ENCODE measurements around the gene ATMIN.

Gene ATMIN, protein sequence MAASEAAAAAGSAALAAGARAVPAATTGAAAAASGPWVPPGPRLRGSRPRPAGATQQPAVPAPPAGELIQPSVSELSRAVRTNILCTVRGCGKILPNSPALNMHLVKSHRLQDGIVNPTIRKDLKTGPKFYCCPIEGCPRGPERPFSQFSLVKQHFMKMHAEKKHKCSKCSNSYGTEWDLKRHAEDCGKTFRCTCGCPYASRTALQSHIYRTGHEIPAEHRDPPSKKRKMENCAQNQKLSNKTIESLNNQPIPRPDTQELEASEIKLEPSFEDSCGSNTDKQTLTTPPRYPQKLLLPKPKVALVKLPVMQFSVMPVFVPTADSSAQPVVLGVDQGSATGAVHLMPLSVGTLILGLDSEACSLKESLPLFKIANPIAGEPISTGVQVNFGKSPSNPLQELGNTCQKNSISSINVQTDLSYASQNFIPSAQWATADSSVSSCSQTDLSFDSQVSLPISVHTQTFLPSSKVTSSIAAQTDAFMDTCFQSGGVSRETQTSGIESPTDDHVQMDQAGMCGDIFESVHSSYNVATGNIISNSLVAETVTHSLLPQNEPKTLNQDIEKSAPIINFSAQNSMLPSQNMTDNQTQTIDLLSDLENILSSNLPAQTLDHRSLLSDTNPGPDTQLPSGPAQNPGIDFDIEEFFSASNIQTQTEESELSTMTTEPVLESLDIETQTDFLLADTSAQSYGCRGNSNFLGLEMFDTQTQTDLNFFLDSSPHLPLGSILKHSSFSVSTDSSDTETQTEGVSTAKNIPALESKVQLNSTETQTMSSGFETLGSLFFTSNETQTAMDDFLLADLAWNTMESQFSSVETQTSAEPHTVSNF

GRCh38 chr16:81035398-81035974 lies at the start of gene ATMIN:
ATMIN (plus strand) TSS chr16:81035842; CDS start chr16:81035871, 29 bp downstream.
- peak; percentile 86 for DNase-seq

DNA sequence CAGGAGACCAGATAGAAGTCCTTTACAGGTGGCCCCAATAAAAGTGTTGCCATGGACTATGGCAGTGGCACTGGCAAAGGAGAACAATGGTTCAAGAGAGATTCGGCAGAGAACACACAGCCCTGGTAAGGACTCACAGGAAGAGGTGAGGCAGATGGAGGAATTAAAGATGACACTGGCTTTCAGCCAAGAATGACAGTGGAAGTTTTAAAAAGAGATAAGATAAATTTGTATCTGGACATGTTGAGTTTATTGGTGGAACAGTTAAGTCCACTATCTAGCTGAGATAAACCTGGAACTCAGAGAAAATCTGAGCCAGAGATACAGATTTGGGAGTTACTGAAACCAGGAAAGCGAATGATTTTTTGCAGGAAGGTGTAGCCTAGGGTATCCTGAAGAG lies 49.1 kb upstream of the ATMIN start:
- DNase-seq, result no peak

DNA sequence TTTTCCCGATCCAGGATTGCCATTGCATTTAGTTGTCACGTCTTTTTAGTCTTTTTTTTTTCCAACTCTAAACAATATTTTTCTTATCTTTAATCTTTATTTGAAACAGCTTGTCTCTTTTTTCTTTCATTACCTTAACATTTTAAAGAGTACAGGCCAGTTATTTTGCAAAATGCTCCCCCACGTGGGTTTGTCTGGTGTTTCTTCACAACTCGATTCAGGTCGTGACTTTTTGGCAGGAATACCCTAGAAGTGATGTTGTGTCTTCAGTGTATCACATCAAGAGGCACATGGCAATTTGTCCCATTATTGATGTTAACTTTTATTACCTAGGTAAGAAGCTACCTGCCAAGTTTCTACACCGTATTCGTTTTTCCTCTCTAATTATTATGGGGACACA lies 46.9 kb upstream of the ATMIN start:
- DNase-seq, result no peak

GRCh38 chr16:80989801-80990200 lies 45.8 kb upstream of the ATMIN start:
- no peak for DNase-seq

- no peak for DNase-seq
These were observed 45.1 kb upstream of the ATMIN start for GRCh38 chr16:80990577-80990976.

- DNase-seq, result no peak
These were observed 44.7 kb upstream of the ATMIN start for GRCh38 chr16:80990978-80991377.

GRCh38 chr16:80991792-80992430 lies 43.7 kb upstream of the ATMIN start:
- no peak for DNase-seq

- no peak for DNase-seq
These were observed 42.9 kb upstream of the ATMIN start for GRCh38 chr16:80992676-80993293.

- DNase-seq, result no peak
These were observed 42.3 kb upstream of the ATMIN start for GRCh38 chr16:80993307-80993706.

DNA sequence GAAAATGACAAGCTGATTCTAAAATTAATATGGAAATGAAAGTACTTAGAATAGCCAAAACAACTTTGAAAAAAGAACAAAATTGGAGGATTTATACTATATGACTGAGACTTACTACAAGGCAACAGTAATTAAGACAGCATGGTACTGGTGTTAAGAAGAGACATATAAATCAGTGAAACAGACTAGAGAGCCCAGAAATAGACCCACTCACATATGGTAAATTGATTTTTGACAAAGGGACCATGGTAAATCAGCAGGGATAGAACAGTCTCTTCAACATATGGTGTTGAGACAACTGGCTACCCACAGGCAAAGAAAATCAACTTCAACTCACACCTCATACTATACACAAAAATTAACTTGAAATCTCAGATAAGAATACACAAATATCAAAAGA lies 41.8 kb upstream of the ATMIN start:
- no peak for DNase-seq

DNA sequence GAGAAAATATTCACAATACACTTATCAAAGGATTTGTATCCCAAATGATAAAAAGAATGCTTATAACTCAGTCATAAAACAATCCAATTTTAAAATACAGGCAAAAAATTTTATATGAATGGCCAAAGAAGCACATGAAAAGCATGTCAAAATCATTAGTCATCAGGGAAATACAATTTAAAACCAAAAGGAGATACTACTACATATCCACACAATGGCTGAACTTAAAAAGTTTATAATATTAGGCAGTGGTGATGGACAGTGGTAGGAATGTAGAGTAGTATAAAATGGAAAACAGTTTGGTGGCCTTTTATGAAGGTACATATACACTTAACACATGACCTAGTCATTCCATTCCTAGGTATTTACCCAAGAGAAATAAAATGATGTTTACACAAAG lies 41.2 kb upstream of the ATMIN start:
- DNase-seq, result no peak

DNA sequence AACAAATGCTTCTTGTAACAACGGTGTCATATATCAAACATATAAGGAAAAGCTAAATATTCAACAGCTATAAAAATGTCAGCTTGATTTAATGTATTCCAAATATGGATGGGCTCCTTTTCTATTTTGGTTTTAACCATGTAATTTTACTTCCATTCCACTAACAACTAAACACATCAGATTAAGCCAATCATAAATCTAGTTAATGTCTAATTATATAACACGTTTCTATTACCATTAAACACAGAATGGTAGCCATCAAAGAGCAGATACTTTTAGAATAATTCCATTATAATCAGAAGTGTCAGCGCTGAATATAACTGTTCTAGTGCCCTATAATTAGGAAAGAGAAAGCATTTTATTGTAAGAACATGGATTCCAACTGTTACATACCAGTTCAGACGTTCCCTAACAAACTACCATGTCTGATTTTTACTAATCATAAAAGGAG lies 38.9 kb upstream of the ATMIN start:
- no peak for DNase-seq

- DNase-seq, result peak; percentile 46
These were observed 38.4 kb upstream of the ATMIN start for GRCh38 chr16:80997139-80997798.

DNA sequence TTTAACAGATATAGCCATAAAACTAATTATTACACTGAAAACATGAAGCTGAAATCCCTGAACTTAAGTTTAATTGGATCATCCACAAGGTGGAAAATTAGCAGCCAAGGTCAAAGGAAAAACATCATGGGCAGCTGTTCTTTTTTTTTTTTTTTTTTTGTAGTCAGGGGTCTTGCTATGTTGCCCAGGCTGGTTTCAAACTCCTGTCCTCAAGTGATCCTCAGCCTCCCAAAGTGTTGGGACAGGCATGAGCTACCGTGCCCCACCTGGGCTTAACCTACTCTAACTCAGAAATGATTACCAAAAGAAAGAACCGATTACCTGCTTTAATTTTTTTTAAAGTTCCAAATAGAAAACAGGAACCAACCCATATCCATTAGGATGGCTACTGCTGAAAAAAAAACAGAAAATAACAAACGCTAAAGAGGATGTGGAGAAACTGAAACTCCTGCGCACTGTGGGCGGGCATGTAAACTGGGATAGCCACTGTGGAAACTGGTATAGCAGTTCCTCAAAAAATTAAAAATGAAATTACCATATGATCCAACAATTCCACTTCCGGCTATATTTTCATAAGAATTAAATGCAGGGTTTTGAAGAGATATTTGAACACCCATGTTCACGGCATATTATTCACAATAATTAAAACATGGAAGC lies 37.5 kb upstream of the ATMIN start:
- no peak for DNase-seq

GRCh38 chr16:81000873-81001272 lies 34.8 kb upstream of the ATMIN start:
- DNase-seq, result no peak

DNA sequence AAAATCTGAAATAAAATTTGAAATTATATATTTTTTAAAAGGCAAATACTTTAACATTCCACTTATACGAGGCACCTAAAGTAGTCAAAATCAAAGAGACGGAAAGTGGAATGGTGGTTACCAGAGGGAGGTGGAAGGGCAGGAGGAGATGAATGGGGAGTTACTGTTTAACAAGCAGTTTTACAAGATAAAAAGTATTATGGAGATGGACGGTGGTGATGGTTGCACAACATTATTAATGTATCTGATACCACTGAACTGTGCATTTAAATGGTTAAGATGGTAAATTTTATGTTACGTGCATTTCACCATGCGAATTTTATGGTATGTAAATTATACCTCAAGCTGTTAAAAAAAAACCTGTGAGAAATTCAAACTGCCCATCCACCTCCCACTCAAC lies 34.3 kb upstream of the ATMIN start:
- DNase-seq, result no peak

- no peak for DNase-seq
These were observed 32.6 kb upstream of the ATMIN start for GRCh38 chr16:81003064-81003463.

- peak; percentile 24 for DNase-seq
These were observed 31.8 kb upstream of the ATMIN start for GRCh38 chr16:81003610-81004460.

- peak; percentile 71 for DNase-seq
These were observed 30.8 kb upstream of the ATMIN start for GRCh38 chr16:81004646-81005353.

- no peak for DNase-seq
These were observed 30.0 kb upstream of the ATMIN start for GRCh38 chr16:81005610-81006161.
